HG02763 (cell line): Measurements from ENCODE around the gene KCNH8.
"Not testable (repeated sequence)": the region's sequence is repeated elsewhere in the genome, so short reads cannot be mapped to it uniquely, and the experiment has no call there.

Experiments used
- ATAC-seq: cut with Tn5 transposase; IDR thresholded peaks from one replicate; pipeline ENCODE4 v1.9.1; 2021; ENCODE audit warnings: mild to moderate bottlenecking, moderate library complexity; ENCODE audit not compliant: unreplicated experiment

KCNH8 gene

GRCh38 chr3:19171794-19172193, 23.5 kb downstream of the KCNH8 start:
- no peak for ATAC-seq

GRCh38 chr3:19173945-19174344, 25.6 kb downstream of the KCNH8 start:
- ATAC-seq = no peak

- no peak for ATAC-seq
Measured at GRCh38 chr3:19183584-19183983, 35.3 kb downstream of the KCNH8 start.

- no peak for ATAC-seq
Measured at GRCh38 chr3:19190126-19190525, 41.8 kb downstream of the KCNH8 start.

GRCh38 chr3:19190602-19191001, 42.3 kb downstream of the KCNH8 start:
- no peak for ATAC-seq

GRCh38 chr3:19199131-19199530, 50.8 kb downstream of the KCNH8 start:
- no peak for ATAC-seq

GRCh38 chr3:19202303-19202702, 54.0 kb downstream of the KCNH8 start:
- ATAC-seq = no peak

GRCh38 chr3:19202754-19203153, 54.4 kb downstream of the KCNH8 start:
- no peak for ATAC-seq

GRCh38 chr3:19206540-19206939, 58.2 kb downstream of the KCNH8 start:
- no peak for ATAC-seq

- ATAC-seq = no peak
Measured at GRCh38 chr3:19213603-19214220, 65.4 kb downstream of the KCNH8 start.

GRCh38 chr3:19215427-19215826, 67.1 kb downstream of the KCNH8 start:
- no peak for ATAC-seq

GRCh38 chr3:19216669-19217337, 68.5 kb downstream of the KCNH8 start:
- no peak for ATAC-seq

- ATAC-seq = no peak
Measured at GRCh38 chr3:19220311-19220710, 72.0 kb downstream of the KCNH8 start.

GRCh38 chr3:19221081-19221480, 72.8 kb downstream of the KCNH8 start:
- ATAC-seq = no peak

GRCh38 chr3:19226479-19226878, 78.2 kb downstream of the KCNH8 start:
- ATAC-seq = no peak

GRCh38 chr3:19228167-19228566, 79.9 kb downstream of the KCNH8 start:
- ATAC-seq = no peak

GRCh38 chr3:19229086-19229485, 80.8 kb downstream of the KCNH8 start:
- no peak for ATAC-seq

GRCh38 chr3:19229881-19230280, 81.6 kb downstream of the KCNH8 start:
- ATAC-seq = not testable (repeated sequence)

- ATAC-seq = no peak
Measured at GRCh38 chr3:19231792-19232461, 83.6 kb downstream of the KCNH8 start.

GRCh38 chr3:19232566-19232965, 84.3 kb downstream of the KCNH8 start:
- no peak for ATAC-seq

GRCh38 chr3:19233882-19234784, 85.8 kb downstream of the KCNH8 start:
- not testable (repeated sequence) for ATAC-seq
